ENCODE results near the gene GPR152. TPM values are rescaled to one million over a fixed set of nuclear protein-coding genes. Genes with fewer than 3 reads are reported as not detected.

The GPR152 gene
- total and polyA plus RNA-seq, 2 of the 8 experiments (the other 6 are each of a cell fraction or from before 2014, with no cell fraction given) = not detected

DNA sequence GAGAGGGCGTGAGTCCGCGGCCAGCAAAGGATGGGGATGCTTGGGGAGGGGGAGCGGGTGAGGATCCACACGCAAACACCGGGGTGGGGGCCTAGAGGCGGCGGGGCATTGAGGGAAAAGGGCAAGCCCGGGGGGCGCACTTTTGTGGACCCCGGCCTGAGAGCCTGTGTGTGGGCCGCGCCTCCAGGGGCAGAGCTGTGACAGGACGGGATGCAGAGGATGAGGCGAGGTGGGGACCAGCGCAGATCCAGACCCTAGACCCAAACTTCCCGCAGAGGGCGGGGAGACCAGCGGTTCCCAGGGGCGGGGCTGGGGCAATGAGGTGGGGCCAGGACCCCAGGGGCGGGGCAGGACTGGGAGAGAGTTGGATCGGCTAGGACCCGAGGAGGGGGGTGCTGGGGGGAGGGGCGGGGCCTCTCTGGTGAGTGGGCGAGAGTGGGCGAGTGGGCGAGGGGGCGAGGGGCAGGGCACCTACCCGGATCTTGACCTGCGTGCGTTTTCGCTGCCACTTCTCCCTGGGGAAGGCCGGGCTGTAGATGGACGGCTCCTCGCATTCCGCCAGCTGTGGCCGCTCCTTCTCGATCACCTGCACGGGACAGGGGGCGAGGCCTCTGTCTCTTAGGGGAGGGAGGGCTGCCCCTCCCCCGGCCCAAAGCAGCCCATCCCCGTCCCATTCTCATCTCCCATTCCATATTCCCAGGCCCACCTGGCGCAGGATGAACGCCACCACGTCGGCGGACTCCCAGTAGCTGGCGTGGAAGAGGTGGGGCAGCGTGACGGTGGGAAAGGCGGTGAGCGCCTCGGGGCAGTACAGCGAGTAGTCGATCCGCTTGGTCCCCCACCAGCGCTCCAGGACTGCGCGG is 42.1 kb upstream of the GPR152 start:
- 96% methylated on average over 23 of the region's 59 CpGs; no CpG with 5 or more reads in 1 of the 2 experiments for WGBS, 2 experiments (ENCODE audit: extremely low coverage in 1 of 2, insufficient coverage in 1 of 2, insufficient read length in 1 of 2, insufficient replicate concordance in 2 of 2, low coverage in 1 of 2, low lambda C conversion rate in 2 of 2, missing lambda C conversion rate in 1 of 2)
- H3K18ac ChIP-seq (ENCODE audit: extremely low read depth, low read length) = no peak overlapping the region
- H3K14ac ChIP-seq (ENCODE audit: insufficient read length) = no peak overlapping the region
- no peak overlapping the region for H4K91ac ChIP-seq (replicated peaks; ENCODE audit: insufficient read length, low read length)
- H2AK5ac ChIP-seq (ENCODE audit: low read depth, low read length) = no peak overlapping the region
- ChIA-PET CTCF (ENCODE audit: partially characterized antibody) (interaction anchor here (0.9 kb wide), 1 partner anchor 10 kb away, joined by 3 read pairs; no protein-coding TSS in a partner anchor), POLR2A (ENCODE audit: partially characterized antibody) (interaction anchor here (1.1 to 1.9 kb wide), 3 partner anchors 12 to 36 kb away, joined by 3 to 5 read pairs (median 4); partner anchors contain the start of genes AIP and TMEM134)
- H3K23ac ChIP-seq (ENCODE audit: insufficient read length) = no peak overlapping the region
- no peaks in the 10 kb centered on the region for H3K79me2 ChIP-seq (ENCODE audit: control insufficient read depth in 1 of 2, insufficient read depth in 2 of 2, low read length in 2 of 2)
- peaks cover 2 to 25% (median 13%) of the 10 kb centered on the region in 4 experiments; a peak in 6 of 8 replicates for H3K36me3 ChIP-seq (ENCODE audit: control insufficient read depth in 2 of 4, insufficient read depth in 4 of 4, low read length in 3 of 4)
- H2BK120ac ChIP-seq (replicated peaks; ENCODE audit: low read depth, low read length) = no peak overlapping the region
- H3K9ac ChIP-seq (replicated peaks in 1 of 4; ENCODE audit: extremely low read depth in 1 of 4, low read depth in 3 of 4, low read length in 3 of 4) = no peak overlapping the region
- H3K4me1 ChIP-seq (replicated peaks in 1 of 4; ENCODE audit: control insufficient read depth in 3 of 4, insufficient read depth in 4 of 4, low read length in 3 of 4) = peaks cover 0 to 10% (median 0%) of the 10 kb centered on the region in 4 experiments; a peak in 2 of 7 replicates
- H4K8ac ChIP-seq (ENCODE audit: extremely low read depth, insufficient read depth, low read length) = no peak overlapping the region
- peaks cover 0 to 14% of the 10 kb centered on the region in 2 experiments for H4K20me1 ChIP-seq (replicated peaks in 1 of 2; ENCODE audit: control insufficient read depth in 1 of 2, insufficient read depth in 2 of 2, low read length in 2 of 2)
- H3K4me3 ChIP-seq (ENCODE audit: extremely low read depth in 1 of 4, insufficient read depth in 2 of 4, low read depth in 3 of 4, low read length in 4 of 4) = no peak overlapping the region
- no peaks in the 10 kb centered on the region for H3K9me3 ChIP-seq (ENCODE audit: insufficient read depth in 2 of 2, low read depth in 1 of 2, low read length in 1 of 2)
- peaks cover 2% of the 10 kb centered on the region; the same call in 1 of the 2 replicates for H3K23me2 ChIP-seq (ENCODE audit: low read depth, low read length)
- no peak for DNase-seq (ENCODE audit: low read depth in 1 of 2, low spot score in 2 of 2)
- FAIRE-seq = no peak
- H2BK20ac ChIP-seq (ENCODE audit: low read length) = no peak overlapping the region
- no peak overlapping the region for H2BK15ac ChIP-seq (ENCODE audit: low read length)
- TF ChIP-seq RXRA (IDR thresholded peaks at IDR 0.05; ENCODE audit: insufficient read depth, low read depth, low read length) = no peak
- TF ChIP-seq RAD21 (IDR thresholded peaks at IDR 0.05 in 1 of 2, conservative IDR thresholded peaks at IDR 0.05 in 1 of 2; ENCODE audit: low read depth in 2 of 2, low read length in 2 of 2) = no peak
- no peak for TF ChIP-seq CTBP2 (IDR thresholded peaks at IDR 0.05; ENCODE audit: borderline replicate concordance, insufficient read depth, insufficient read length, low read length)
- TF ChIP-seq RNF2 (IDR thresholded peaks at IDR 0.05; ENCODE audit: borderline replicate concordance, low read depth, low read length, missing control alignments, poor library complexity, severe bottlenecking) = no peak
- TF ChIP-seq ZNF274 (IDR thresholded peaks at IDR 0.05; ENCODE audit: borderline replicate concordance, extremely low read depth, low read length) = no peak
- TF ChIP-seq, protein P1, sequence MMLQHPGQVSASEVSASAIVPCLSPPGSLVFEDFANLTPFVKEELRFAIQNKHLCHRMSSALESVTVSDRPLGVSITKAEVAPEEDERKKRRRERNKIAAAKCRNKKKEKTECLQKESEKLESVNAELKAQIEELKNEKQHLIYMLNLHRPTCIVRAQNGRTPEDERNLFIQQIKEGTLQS (IDR thresholded peaks at IDR 0.05; ENCODE audit: insufficient read depth, low read depth, low read length) = no peak
- TF ChIP-seq CREB1 (IDR thresholded peaks at IDR 0.05) = no peak
- no peak for TF ChIP-seq KDM4A (IDR thresholded peaks at IDR 0.05; ENCODE audit: low read depth, low read length, severe bottlenecking)
- no peak overlapping the region for H3K4ac ChIP-seq (replicated peaks; ENCODE audit: insufficient read length, low read depth, low read length)
- H3K27ac ChIP-seq (ENCODE audit: low read depth, low read length) = no peak overlapping the region
- H2BK5ac ChIP-seq (ENCODE audit: low read depth, low read length) = no peak overlapping the region
- H3K27me3 ChIP-seq (replicated peaks in 1 of 4; ENCODE audit: control insufficient read depth in 3 of 4, extremely low read depth in 1 of 4, insufficient read depth in 3 of 4, low read length in 3 of 4) = no peaks in the 10 kb centered on the region; a peak in 1 of 7 replicates
- H3K79me1 ChIP-seq (ENCODE audit: low read depth, low read length) = no peaks in the 10 kb centered on the region
- H2BK12ac ChIP-seq (ENCODE audit: low read depth, low read length) = no peak overlapping the region
- H3K56ac ChIP-seq (replicated peaks; ENCODE audit: insufficient read length, low read depth, low read length) = no peak overlapping the region
- no peak overlapping the region for H2AFZ ChIP-seq (ENCODE audit: low read length)
- no peak overlapping the region for H3K4me2 ChIP-seq (ENCODE audit: insufficient read depth in 1 of 2, low read depth in 2 of 2, low read length in 2 of 2)
- no peak overlapping the region for H4K5ac ChIP-seq (ENCODE audit: insufficient read length, low read depth, low read length)

Data from H1 (cell line).